Stomach smooth muscle (tissue), 2 donors: ENCODE measurements around the gene EFHB.
"Not testable (repeated sequence)": the region's sequence is repeated elsewhere in the genome, so short reads cannot be mapped to it uniquely, and the experiment has no call there.

ENCODE experiments used
- H3K27ac ChIP-seq: one replicate; pipeline ENCODE4 v1.7.0; 2013; ENCODE audit warnings: mild to moderate bottlenecking, low read length, inconsistent platforms
- H3K27me3 ChIP-seq, 2 donors: one replicate each; pipeline ENCODE4 v1.7.0; 2013; ENCODE audit warnings: low read length in 2 of 2; ENCODE audit not compliant: insufficient read depth in 2 of 2, control insufficient read depth in 1 of 2
- H3K36me3 ChIP-seq, 2 donors: one replicate each; pipeline ENCODE4 v1.7.0; 2013; ENCODE audit warnings: low read length in 2 of 2; ENCODE audit not compliant: control insufficient read depth in 2 of 2, insufficient read depth in 2 of 2
- H3K4me1 ChIP-seq: one replicate; pipeline ENCODE4 v1.7.0; 2013; ENCODE audit warnings: low read length; ENCODE audit not compliant: control insufficient read depth, insufficient read depth
- H3K4me3 ChIP-seq, 2 donors: one replicate each; pipeline ENCODE4 v1.7.0; 2013; ENCODE audit warnings: low read length in 2 of 2
- H3K9ac ChIP-seq, 2 donors: one replicate each; pipeline ENCODE4 v1.7.0; 2013; ENCODE audit warnings: low read length in 2 of 2, mild to moderate bottlenecking in 1 of 2
- H3K9me3 ChIP-seq, 2 donors: one replicate each; pipeline ENCODE4 v1.7.0; 2013; ENCODE audit warnings: low read length in 2 of 2; ENCODE audit not compliant: control insufficient read depth in 2 of 2
- donor health status: healthy.
- donor health status: Pancreatic carcinoma.

Gene EFHB

GRCh38 chr3:19934098-19934566 lies at the start of gene EFHB:
Gene EFHB, minus strand, starts transcription at chr3:19934217. Its CDS starts 199 bp downstream, at chr3:19934018.
- Histone ChIP-seq H3K9me3 (no peaks in the 10 kb centered on the region), H3K4me3 (no peak within 1 kb of the TSS), H3K27me3 (peaks cover 0 to 4% of the 10 kb centered on the region in 2 donors), H3K9ac (no peak within 1 kb of the TSS), H3K4me1 (no peaks in the 10 kb centered on the region), H3K27ac (no peak within 1 kb of the TSS), H3K36me3 (no peaks in the 10 kb centered on the region)

- Histone ChIP-seq H3K4me3 (no peak overlapping the region), H3K9me3 (no peaks in the 10 kb centered on the region), H3K27ac (no peak overlapping the region), H3K27me3 (no peaks in the 10 kb centered on the region), H3K36me3 (peaks cover 9 to 10% of the 10 kb centered on the region in 2 donors), H3K9ac (no peak overlapping the region), H3K4me1 (no peaks in the 10 kb centered on the region)
Measured at GRCh38 chr3:19972054-19972453, 38.0 kb upstream of the EFHB start.

GRCh38 chr3:19970327-19970726 lies 36.3 kb upstream of the EFHB start:
- H3K9ac ChIP-seq: no peak overlapping the region
- no peaks in the 10 kb centered on the region for H3K27me3 ChIP-seq
- H3K4me3 ChIP-seq: no peak overlapping the region
- H3K27ac ChIP-seq: no peak overlapping the region
- H3K36me3 ChIP-seq: peaks cover under 1 to 2% of the 10 kb centered on the region in 2 donors
- H3K4me1 ChIP-seq: no peaks in the 10 kb centered on the region
- H3K9me3 ChIP-seq: no peaks in the 10 kb centered on the region

- Histone ChIP-seq H3K4me3 (no peak overlapping the region), H3K27ac (no peak overlapping the region), H3K9ac (no peak overlapping the region), H3K27me3 (no peaks in the 10 kb centered on the region), H3K36me3 (no peaks in the 10 kb centered on the region), H3K9me3 (no peaks in the 10 kb centered on the region), H3K4me1 (no peaks in the 10 kb centered on the region)
Measured at GRCh38 chr3:19967812-19968211, 33.8 kb upstream of the EFHB start.

- H3K27ac ChIP-seq: no peak overlapping the region
- H3K9me3 ChIP-seq: no peaks in the 10 kb centered on the region
- H3K9ac ChIP-seq: no peak overlapping the region
- H3K27me3 ChIP-seq: no peaks in the 10 kb centered on the region
- H3K36me3 ChIP-seq: no peaks in the 10 kb centered on the region
- no peaks in the 10 kb centered on the region for H3K4me1 ChIP-seq
- no peak overlapping the region for H3K4me3 ChIP-seq
Measured at GRCh38 chr3:19967208-19967607, 33.2 kb upstream of the EFHB start.

GRCh38 chr3:19961960-19962359 lies 27.9 kb upstream of the EFHB start:
- Histone ChIP-seq H3K9ac (no peak overlapping the region), H3K36me3 (peaks cover 0 to 3% of the 10 kb centered on the region in 2 donors), H3K4me3 (no peak overlapping the region), H3K27ac (no peak overlapping the region), H3K27me3 (no peaks in the 10 kb centered on the region), H3K4me1 (no peaks in the 10 kb centered on the region), H3K9me3 (no peaks in the 10 kb centered on the region)

GRCh38 chr3:19960696-19961095 lies 26.7 kb upstream of the EFHB start:
- Histone ChIP-seq H3K36me3 (peaks cover 0 to 3% of the 10 kb centered on the region in 2 donors), H3K27me3 (no peaks in the 10 kb centered on the region), H3K9ac (no peak overlapping the region), H3K4me3 (no peak overlapping the region), H3K4me1 (no peaks in the 10 kb centered on the region), H3K27ac (no peak overlapping the region), H3K9me3 (no peaks in the 10 kb centered on the region)

GRCh38 chr3:19959505-19959904 lies 25.5 kb upstream of the EFHB start:
- peaks cover 3% of the 10 kb centered on the region in 2 donors for H3K36me3 ChIP-seq
- H3K9me3 ChIP-seq: no peaks in the 10 kb centered on the region
- no peaks in the 10 kb centered on the region for H3K4me1 ChIP-seq
- no peak overlapping the region for H3K9ac ChIP-seq
- H3K27me3 ChIP-seq: no peaks in the 10 kb centered on the region
- H3K27ac ChIP-seq: no peak overlapping the region
- H3K4me3 ChIP-seq: no peak overlapping the region

GRCh38 chr3:19957354-19957753 lies 23.3 kb upstream of the EFHB start:
- H3K4me3 ChIP-seq, H3K27me3 ChIP-seq, H3K27ac ChIP-seq, H3K9ac ChIP-seq, H3K4me1 ChIP-seq, H3K9me3 ChIP-seq: not testable (repeated sequence)
- H3K36me3 ChIP-seq: peaks cover 3 to 12% of the 10 kb centered on the region in 2 donors

- peaks cover 6 to 20% of the 10 kb centered on the region in 2 donors for H3K36me3 ChIP-seq
- H3K9ac ChIP-seq: no peak overlapping the region
- H3K4me3 ChIP-seq: no peak overlapping the region
- peaks cover 2% of the 10 kb centered on the region for H3K4me1 ChIP-seq
- no peak overlapping the region for H3K27ac ChIP-seq
- no peaks in the 10 kb centered on the region for H3K9me3 ChIP-seq
- no peaks in the 10 kb centered on the region for H3K27me3 ChIP-seq
Measured at GRCh38 chr3:19954676-19955075, 20.7 kb upstream of the EFHB start.

GRCh38 chr3:19950316-19950715 lies 16.3 kb upstream of the EFHB start:
- Histone ChIP-seq H3K9ac (no peak overlapping the region), H3K4me1 (peaks cover 9% of the 10 kb centered on the region), H3K27me3 (no peaks in the 10 kb centered on the region), H3K9me3 (no peaks in the 10 kb centered on the region), H3K27ac (no peak overlapping the region), H3K4me3 (no peak overlapping the region), H3K36me3 (peaks cover 6 to 20% of the 10 kb centered on the region in 2 donors)
